Activated naive CD4-positive, alpha-beta T cell treated with Interleukin-2 at 50 U/mL for 16 hours (primary cell): ENCODE results near the gene ACAA1.
"Not testable (repeated sequence)": the region's sequence is repeated elsewhere in the genome, so short reads cannot be mapped to it uniquely, and the experiment has no call there.

Source experiments
- DNase-seq: peaks from one replicate; pipeline ENCODE4 v3.0.0-alpha.2; 2020

Gene ACAA1

DNA sequence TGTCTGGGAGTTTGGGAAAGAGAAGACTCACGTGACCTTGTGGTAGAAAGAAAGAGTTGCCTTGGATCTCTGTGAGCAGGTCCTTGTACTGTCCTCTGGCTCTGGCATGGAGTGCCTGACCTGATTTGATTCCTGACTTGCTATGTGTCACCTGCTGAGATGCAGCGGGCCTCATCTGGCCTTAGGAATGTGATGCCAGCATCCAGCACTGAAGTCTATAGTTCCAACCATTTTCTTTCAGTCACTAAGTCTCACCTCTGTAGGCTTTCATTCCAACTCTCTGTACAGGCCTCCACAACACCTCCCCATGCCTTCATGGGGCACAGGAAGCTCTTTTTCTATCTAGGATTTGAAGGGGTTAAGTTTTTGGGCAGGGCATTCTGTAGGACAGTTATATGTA is 16.3 kb upstream of the ACAA1 start:
- no peak for DNase-seq

DNA sequence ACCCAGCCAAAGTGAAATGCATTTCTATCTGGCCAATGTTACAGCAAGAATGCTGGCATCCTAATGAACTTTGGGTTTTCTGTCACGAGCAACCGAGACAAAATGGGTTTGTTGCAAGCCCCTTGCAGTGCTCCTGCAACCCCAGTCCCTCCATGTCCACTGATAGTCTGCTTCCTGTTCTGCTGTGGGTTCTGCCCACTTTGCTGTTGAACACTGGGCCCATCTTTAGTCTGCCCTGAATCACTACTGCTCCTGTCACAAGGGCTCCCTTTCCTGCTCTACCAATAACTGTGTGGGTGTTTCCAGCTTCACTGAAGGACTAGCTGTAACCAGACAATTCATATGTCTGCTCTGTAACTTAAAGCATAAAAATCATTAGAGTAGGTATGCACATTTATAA is 15.7 kb upstream of the ACAA1 start:
- no peak for DNase-seq

DNA sequence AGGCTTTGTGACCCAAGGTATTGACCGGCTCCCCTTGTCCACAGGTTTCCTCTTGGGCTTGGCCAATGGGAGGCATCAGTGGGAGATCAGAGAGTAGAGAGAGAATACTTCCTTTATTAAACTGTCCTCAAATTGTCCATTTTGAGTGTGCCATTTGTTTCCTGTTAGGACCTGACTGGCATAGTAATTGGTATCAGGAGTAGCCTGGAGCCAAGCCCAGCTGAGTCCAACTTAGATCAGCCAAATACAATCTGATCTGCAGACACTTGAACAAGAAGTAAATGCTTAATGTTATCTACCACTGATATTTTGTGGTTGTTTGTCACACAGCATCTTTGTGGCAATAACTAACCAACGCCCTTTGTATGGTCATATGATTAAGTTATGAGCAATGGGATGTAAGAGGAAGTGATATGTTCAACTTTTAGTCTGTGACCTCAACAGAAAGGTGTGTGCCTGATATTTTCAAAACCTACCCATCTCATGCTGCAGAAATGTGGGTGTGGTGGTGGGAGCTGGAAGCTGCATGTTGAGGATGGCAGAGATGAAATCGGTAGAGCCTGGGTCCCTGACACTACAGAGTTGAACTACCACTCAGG is 14.8 kb upstream of the ACAA1 start:
- no peak for DNase-seq

DNA sequence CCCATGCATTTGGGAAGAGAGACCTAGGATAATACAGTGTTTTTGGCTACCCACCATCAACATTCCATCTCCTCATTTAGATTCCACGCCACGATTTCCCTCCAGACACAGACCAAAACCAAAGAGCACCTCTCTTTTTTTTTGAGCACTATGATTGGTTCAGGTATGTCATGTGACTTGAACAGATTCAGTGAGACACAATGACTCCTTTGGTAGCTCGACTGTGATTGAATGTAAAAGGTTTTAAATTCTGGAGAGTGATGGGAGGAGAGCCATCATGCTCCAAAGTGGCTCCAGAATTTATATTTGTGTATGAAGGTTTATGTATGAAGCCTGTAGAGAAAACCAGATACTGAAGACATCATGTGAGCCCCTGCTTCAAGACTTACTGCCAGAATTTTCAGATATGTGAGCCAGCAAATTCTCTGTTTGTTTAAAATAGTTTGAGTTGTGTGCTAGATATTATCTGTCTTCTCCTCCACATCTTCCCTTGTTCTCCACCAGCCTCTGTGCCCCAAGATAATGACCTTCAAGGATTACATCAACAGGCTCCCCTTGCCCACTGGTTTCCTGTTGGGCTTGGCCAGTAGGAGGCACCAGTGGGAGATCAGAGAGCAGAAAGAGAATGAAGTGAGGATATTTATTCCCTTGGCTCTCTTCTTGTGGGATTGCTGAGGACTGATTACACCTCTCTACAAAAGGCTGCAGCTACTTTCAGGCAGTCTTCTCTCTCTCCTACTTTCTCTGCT is 14.0 kb upstream of the ACAA1 start:
- no peak for DNase-seq

DNA sequence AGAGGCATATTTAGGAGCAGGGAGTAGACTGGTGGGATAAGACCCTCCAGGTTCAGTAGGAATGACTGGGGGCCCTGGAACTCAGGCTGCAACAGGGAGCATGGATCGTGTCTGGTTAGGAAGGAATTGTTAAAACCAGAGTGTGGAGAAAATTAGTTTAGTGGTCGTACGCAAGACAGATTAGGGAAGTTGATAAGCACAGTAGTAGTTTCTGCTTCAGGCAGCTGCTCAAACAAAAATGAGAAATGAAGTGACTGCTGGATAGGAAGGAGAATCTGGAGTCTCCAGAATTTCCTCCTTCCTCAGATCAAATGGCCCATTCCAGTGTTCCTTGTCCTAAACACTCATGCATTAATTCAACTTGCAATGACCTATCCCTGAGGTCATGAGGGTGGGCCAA is 12.8 kb upstream of the ACAA1 start:
- no peak for DNase-seq

DNA sequence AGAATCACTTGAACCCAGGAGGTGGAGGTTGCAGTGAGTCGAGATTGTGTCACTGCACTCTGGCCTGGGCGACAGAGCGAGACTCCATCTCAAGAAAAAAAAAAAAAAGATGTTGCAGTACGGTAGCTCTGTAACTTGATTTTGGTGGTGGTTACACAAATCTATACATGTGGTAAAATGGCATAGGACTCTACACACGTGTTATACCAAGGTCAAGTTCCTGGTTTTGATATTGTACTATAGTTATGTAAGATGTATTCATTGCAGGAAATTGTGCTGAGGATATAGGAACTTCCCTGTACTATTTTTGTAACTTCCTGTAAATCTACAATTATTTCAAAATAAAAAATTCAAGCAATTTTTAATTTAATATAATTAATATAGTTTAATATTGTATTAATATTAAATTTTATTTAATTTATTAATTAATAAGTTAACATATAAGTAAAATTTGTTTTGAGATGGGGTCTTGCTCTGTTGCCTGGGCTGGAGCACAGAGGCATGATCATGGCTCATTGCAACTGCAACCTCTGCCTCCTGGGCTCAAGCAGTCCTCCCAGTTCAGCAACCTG is 11.5 kb upstream of the ACAA1 start:
- no peak for DNase-seq

DNA sequence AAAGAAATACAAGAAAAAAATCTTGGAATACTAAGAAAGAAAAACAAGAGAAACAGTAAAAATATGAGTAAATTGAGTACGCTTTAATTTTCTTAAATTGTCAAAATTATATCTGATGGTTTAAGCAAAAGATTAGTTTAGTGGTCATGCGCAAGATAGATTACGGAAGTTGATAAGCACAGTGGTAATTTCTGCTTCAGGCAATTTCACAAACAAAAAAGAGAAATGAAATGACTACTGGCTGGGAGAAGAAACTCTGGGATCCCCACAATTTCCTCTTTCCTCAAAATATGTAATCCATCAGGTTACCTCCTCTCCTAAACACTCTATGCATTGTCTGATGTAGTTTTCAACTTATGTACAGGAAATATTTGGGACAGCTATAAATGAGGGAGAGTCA is 10.5 kb upstream of the ACAA1 start:
- DNase-seq, result no peak

DNA sequence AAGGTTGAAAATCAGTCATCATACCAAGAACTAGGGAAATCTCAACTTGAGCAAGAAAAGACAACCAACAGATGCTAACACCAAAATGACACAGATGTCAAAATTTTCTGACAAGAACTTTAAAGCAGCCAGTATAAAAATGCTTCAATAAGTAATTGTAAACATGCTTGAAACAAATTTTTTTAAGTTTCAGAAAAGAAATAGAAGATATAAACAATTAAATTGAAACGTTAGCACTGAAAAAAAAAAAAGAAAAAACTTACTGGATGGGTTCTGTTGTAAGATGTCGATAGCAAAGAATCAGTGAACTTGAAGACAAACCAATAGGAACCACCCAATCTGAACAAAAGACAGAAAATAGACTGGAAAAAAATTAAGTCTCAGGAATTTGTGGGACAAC is 9.6 kb upstream of the ACAA1 start:
- DNase-seq, result no peak

DNA sequence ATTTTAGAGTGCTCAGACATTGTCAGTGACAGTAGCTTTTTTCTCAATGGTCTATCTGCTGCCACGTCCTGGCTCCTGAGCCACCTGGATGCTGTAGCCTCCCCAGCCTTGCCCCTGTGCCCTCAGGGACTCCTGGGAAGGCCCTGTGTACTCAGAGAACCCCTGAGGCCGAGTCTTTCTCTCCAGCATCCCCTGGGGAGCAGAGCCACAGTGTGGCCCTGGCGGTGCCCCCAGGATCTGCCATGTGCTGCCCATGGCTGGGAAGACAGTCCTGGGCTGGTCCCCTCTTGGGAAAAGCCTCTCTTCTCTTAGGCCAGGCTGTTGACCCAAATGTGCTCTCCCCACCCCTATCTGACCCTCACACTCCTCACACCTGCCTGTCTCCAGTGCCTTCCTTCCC is 6.6 kb upstream of the ACAA1 start:
- no peak for DNase-seq

DNA sequence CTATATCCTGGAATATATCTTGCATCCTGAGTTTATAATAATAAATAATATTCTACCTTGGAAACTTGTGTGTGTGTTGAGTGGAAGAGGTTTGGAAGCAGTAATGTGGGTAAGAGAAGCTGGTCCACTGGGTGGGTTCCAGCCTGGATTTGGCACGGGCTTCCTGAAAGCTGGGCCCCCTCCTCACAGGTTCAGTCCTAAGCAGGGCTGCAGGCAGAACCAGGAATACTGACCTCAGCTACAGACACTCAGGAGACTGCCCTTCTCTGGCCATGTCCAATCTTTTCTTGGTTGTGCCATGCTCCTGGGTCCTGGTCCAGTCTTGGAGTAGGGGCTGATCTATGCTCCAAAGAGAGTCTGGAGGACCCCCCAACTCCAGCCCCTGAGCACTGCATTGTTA is 6.0 kb upstream of the ACAA1 start:
- no peak for DNase-seq

DNA sequence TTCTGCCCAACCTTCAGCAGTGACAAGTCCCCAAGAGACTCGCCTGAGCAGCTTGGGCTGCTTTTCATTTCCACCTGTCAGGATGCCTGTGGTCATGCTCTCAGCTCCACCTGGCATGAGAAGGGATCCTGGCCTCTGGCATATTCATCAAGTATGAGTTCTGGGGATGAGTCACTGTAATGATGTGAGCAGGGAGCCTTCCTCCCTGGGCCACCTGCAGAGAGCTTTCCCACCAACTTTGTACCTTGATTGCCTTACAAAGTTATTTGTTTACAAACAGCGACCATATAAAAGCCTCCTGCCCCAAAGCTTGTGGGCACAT is 5.0 kb upstream of the ACAA1 start:
- no peak for DNase-seq

DNA sequence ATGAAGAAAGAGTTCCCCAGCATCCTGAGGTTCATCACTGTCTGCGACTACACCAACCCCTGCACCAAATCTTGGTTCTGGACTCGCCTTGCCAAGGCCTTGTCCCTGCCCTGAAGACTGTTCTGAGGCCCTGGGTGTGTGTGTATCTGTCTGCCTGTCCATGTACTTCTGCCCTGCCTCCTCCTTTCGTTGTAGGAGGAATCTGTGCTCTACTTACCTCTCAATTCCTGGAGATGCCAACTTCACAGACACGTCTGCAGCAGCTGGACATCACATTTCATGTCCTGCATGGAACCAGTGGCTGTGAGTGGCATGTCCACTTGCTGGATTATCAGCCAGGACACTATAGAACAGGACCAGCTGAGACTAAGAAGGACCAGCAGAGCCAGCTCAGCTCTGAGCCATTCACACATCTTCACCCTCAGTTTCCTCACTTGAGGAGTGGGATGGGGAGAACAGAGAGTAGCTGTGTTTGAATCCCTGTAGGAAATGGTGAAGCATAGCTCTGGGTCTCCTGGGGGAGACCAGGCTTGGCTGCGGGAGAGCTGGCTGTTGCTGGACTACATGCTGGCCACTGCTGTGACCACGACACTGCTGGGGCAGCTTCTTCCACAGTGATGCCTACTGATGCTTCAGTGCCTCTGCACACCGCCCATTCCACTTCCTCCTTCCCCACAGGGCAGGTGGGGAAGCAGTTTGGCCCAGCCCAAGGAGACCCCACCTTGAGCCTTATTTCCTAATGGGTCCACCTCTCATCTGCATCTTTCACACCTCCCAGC is 4.4 kb upstream of the ACAA1 start:
- no peak for DNase-seq

DNA sequence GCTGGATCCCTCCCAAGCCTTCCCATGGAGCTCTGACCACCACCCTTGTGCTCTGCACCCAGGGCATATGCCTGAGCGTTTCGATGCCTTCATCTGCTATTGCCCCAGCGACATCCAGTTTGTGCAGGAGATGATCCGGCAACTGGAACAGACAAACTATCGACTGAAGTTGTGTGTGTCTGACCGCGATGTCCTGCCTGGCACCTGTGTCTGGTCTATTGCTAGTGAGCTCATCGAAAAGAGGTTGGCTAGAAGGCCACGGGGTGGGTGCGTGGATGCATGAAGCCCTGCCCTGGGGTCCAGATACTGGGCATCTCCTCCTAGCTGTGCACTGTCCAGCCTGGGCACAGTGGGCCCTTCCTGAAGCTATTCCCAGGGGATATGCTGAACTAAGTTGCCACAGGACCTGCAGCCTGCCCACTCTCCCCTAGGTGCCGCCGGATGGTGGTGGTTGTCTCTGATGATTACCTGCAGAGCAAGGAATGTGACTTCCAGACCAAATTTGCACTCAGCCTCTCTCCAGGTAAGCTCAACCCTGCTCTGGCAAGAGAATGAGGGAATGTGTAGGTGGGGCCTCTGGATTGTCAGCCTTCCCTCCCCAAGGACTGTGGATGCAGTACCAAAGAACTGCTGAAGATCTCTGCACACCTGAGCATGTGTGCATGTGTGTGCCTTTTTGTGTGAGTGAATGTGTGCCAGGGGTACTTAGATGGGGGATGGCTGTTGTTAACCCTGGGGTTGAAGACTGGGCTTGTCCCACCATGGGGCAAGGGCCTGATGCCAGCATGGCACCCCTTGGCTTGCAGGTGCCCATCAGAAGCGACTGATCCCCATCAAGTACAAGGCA is 3.6 kb upstream of the ACAA1 start:
- no peak for DNase-seq

DNA sequence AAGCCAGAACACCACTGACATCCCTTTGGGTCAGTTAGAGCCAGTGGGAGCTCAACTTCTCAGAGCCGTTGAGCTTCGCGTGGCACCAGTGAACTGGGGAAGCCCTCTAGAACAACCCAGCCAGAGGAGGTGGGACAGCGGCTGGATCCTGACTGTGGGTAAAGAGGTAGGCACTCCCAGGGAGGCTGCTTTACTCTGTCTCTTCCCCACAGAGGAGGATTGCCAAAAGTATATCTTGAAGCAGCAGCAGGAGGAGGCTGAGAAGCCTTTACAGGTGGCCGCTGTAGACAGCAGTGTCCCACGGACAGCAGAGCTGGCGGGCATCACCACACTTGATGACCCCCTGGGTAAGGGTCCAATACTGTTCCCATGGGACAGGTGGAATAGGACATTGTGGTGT is 2.7 kb upstream of the ACAA1 start:
- DNase-seq, result no peak

DNA sequence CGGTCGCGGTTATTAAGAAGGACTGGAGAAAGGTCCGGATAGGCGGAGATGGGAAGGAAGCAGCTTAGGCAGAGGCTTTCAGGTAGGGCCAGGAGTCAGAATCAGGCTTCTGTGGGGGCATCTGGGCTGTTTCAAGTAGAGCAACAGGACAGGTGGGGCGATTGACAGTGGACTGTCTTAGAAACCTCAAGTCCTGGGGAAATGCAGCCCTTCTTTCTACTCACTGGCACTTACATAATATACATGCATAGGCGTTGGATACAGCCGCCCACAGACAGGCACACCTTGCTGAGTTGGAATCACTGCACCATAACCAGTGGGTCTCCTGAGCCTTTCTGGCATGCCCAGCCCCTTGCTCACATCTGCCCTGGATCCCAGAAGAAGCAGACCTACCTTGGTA is 2.3 kb upstream of the ACAA1 start:
- no peak for DNase-seq

DNA sequence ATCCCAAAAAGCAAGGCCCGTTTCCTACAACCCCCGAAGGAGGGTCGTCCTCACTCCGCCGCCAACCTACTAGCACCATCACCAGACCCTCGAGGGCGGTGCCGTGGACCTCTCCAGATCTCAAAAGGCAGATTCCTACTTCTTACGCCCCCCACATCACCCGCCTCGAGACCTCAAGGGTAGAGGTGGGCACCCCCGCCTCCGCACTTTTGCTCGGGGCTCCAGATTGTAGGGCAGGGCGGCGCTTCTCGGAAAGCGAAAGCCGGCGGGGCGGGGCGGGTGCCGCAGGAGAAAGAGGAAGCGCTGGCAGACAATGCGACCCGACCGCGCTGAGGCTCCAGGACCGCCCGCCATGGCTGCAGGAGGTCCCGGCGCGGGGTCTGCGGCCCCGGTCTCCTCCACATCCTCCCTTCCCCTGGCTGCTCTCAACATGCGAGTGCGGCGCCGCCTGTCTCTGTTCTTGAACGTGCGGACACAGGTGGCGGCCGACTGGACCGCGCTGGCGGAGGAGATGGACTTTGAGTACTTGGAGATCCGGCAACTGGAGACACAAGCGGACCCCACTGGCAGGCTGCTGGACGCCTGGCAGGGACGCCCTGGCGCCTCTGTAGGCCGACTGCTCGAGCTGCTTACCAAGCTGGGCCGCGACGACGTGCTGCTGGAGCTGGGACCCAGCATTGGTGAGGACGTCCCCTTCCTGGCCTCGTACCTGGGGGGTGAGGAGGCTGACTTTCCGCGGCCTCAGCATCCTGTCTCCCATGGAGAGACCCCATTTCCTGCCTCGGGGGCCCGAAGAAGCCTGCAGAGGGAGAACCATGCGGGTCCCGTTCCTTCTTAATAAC is 1.6 kb upstream of the ACAA1 start, which contains the start of gene MYD88:
TSS of gene MYD88 (plus strand) at position 313 of the 842 bp plus-strand sequence. CDS start at position 353, 40 bp downstream.
- DNase-seq, result peak; percentile 86

DNA sequence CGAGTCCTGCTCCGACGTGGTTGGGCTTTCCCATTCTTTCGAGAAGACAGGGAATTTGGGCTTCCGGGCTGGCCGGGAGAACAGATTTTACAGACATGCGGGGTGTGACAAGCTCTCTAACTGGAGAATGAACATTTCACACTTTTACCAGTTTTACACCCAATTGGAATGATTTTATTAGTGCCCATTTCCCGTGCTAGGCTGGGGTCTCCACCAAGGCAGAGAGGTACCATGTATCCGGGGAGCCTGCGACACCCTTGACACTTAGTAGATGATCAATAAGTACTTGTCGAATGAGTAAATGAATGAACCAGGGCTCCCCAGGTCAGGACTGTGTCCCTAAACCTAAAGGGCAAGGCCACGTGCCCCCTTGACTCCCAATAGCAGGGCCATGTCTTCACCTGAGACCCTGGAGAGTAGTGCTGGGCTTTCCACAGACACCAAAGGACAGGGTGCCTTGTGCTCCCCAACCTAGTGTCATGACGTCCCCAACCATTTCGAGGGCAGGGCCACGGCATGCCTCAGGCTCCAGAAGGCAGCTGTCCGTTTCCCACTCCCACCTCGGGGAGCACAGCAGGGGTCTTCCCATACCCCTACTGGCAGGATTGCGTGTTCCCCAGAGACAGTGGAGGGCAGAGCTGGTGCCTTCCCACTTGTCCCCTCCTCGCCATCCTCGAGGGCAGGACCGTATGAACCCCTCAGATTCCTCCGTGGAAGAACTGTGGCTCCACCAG is 855 bp upstream of the ACAA1 start:
- DNase-seq, result peak; percentile 31

DNA sequence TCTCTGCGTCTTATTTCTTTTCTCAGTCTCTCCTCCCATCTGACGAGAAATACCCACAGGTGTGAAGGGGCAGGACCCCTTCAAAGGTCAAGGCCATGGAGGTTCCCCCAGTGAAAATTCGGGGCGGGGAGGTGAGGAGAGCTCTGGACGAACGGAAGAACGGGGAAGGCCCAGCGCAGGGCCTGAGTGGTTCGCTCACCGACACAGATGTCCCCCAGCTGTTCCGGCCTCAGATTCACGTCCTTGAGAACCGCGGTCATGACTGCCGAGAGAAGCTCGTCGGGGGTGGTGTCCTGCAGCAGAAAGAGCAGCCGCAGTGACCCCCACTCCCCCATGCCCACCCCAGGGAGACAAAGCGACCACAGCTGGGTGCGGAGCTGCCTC is 542 bp downstream of the ACAA1 start:
- DNase-seq, result peak; percentile 17

DNA sequence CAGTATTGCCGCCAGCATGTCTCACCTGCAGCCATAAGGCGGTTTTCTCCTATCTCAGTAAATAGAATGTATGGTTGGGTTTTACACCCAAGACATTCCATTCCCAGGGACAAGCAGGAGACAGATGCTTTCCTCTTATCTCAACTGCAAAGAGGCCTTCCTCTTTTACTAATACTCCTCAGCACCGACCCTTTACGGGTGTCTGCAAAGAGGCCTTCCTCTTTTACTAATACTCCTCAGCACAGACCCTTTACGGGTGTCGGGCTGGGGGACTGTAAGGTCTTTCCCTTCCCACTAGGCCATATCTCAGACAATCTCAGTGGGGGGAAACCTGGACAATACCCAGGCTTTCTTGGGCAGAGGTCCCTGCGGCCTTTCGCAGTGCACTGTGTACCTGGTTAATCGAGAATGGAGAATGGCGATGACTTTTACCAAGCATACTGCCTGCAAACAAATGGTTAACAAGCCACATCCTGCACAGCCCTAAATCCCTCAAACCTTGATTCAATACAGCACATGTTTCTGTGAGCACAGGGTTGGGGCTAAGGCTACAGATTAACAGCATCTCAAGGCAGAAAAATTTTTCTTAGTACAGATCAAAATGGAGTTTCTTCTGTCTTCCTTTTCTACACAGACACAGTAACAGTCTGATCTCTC is 1.2 kb downstream of the ACAA1 start:
- DNase-seq, result not testable (repeated sequence)

DNA sequence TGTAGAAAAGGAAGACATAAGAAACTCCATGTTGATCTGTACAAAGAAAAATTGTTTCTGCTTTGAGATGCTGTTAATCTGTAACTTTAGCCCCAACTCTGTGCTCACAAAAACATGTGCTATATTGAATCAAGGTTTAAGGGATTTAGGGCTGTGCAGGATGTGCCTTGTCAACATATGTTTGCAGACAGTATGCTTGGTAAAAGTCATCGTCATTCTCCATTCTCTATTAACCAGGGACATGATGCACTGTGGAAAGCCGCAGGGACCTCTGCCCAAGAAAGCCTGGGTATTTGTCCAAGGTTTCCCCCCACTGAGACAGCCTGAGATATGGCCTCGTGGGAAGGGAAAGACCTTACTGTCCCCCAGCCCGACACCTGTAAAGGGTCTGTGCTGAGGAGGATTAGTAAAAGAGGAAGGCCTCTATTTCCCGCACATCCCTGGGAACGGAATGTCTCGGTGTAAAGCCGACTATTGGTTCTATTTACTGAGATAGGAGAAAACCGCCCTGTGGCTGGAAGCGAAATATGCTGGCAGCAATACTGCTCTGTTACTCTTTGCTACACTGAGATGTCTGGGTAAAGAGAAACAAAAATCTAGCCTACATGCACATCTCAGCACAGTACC is 2.3 kb downstream of the ACAA1 start:
- DNase-seq, result not testable (repeated sequence)
